OCI-LY3 (cell line): ENCODE measurements around the gene KIAA0408.

Experiments used
- CTCF ChIP-seq: fragments of 200-600, 300-600 bp; sonication (generic); IDR thresholded peaks from 2 replicates; pipeline ENCODE4 v1.5.1; 2014; ENCODE audit warnings: antibody characterized with exemption, low read length, low read depth
- EZH2phosphoT487 ChIP-seq: fragments of 200-600 bp; shearing (Covaris generic); IDR thresholded peaks from 2 replicates; pipeline ENCODE4 v1.6.1; 2018; ENCODE audit warnings: antibody characterized with exemption, mixed run types, low read depth

DNA sequence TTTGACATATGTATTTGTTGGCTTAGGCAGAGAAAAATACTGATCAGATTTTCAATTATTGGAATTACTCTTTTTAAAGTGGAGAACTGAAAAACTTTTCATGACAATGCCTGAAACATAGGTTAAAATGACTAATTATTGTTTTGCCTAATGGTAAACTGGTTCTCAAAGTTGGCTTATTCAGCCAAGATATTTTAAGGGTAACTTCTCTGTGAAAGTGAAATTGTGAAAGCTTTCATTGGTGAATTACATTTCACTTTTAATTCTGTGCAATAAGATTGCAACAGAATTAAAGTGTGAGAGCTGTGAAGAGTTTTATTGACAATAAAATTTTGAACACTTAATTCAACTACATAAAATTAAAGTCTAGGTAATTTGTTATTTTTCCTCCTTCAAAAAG is 24.5 kb downstream of the KIAA0408 start:
- TF ChIP-seq CTCF: no peak
- no peak for TF ChIP-seq EZH2phosphoT487
